Measurements from ENCODE around the gene ANKRD44. TPM values are rescaled to one million over a fixed set of nuclear protein-coding genes. Genes with fewer than 3 reads are reported as not detected.

Gene ANKRD44
- total RNA-seq, 1 donor from 2014 or later, result 12.0 TPM

GRCh38 chr2:196987649-196988364, 322.8 kb downstream of the ANKRD44 start:
- Mint-ChIP-seq H3K9me3 (ENCODE audit: unreplicated experiment) (peaks cover 2% of the 10 kb centered on the region), H3K27ac (ENCODE audit: unreplicated experiment) (peak overlapping the region; percentile 98), H3K36me3 (ENCODE audit: unreplicated experiment) (no peaks in the 10 kb centered on the region), H3K27me3 (ENCODE audit: unreplicated experiment) (no peaks in the 10 kb centered on the region), H3K4me1 (ENCODE audit: low read depth, unreplicated experiment) (peaks cover 55% of the 10 kb centered on the region), H3K4me3 (ENCODE audit: unreplicated experiment) (peak overlapping the region; percentile 37)
- no peak for DNase-seq
- no peak for TF ChIP-seq CTCF (IDR thresholded peaks at IDR 0.05; ENCODE audit: partially characterized antibody, unreplicated experiment)

GRCh38 chr2:196987298-196987648, 323.3 kb downstream of the ANKRD44 start:
- Mint-ChIP-seq H3K9me3 (ENCODE audit: unreplicated experiment) (peaks cover 2% of the 10 kb centered on the region), H3K27me3 (ENCODE audit: unreplicated experiment) (no peaks in the 10 kb centered on the region), H3K4me1 (ENCODE audit: low read depth, unreplicated experiment) (peaks cover 55% of the 10 kb centered on the region), H3K27ac (ENCODE audit: unreplicated experiment) (peak overlapping the region; percentile 98), H3K36me3 (ENCODE audit: unreplicated experiment) (no peaks in the 10 kb centered on the region), H3K4me3 (ENCODE audit: unreplicated experiment) (no peak overlapping the region)
- TF ChIP-seq CTCF (IDR thresholded peaks at IDR 0.05; ENCODE audit: partially characterized antibody, unreplicated experiment), result no peak
- DNase-seq, result no peak

GRCh38 chr2:196985511-196986183, 324.9 kb downstream of the ANKRD44 start:
- Mint-ChIP-seq H3K4me1 (ENCODE audit: low read depth, unreplicated experiment) (peaks cover 56% of the 10 kb centered on the region), H3K27me3 (ENCODE audit: unreplicated experiment) (peaks cover 4% of the 10 kb centered on the region), H3K27ac (ENCODE audit: unreplicated experiment) (no peak overlapping the region), H3K36me3 (ENCODE audit: unreplicated experiment) (no peaks in the 10 kb centered on the region), H3K4me3 (ENCODE audit: unreplicated experiment) (no peak overlapping the region), H3K9me3 (ENCODE audit: unreplicated experiment) (peaks cover 7% of the 10 kb centered on the region)
- no peak for TF ChIP-seq CTCF (IDR thresholded peaks at IDR 0.05; ENCODE audit: partially characterized antibody, unreplicated experiment)
- no peak for DNase-seq

GRCh38 chr2:196984903-196985302, 325.7 kb downstream of the ANKRD44 start:
- Mint-ChIP-seq H3K4me3 (ENCODE audit: unreplicated experiment) (no peak overlapping the region), H3K27ac (ENCODE audit: unreplicated experiment) (peak overlapping the region; percentile 76), H3K4me1 (ENCODE audit: low read depth, unreplicated experiment) (peaks cover 52% of the 10 kb centered on the region), H3K36me3 (ENCODE audit: unreplicated experiment) (no peaks in the 10 kb centered on the region), H3K27me3 (ENCODE audit: unreplicated experiment) (peaks cover 7% of the 10 kb centered on the region), H3K9me3 (ENCODE audit: unreplicated experiment) (peaks cover 11% of the 10 kb centered on the region)
- no peak for TF ChIP-seq CTCF (IDR thresholded peaks at IDR 0.05; ENCODE audit: partially characterized antibody, unreplicated experiment)
- DNase-seq, result no peak

GRCh38 chr2:196983934-196984333, 326.6 kb downstream of the ANKRD44 start:
- no peak for DNase-seq
- no peaks in the 10 kb centered on the region for H3K36me3 Mint-ChIP-seq (ENCODE audit: unreplicated experiment)
- peaks cover 52% of the 10 kb centered on the region for H3K4me1 Mint-ChIP-seq (ENCODE audit: low read depth, unreplicated experiment)
- H3K9me3 Mint-ChIP-seq (ENCODE audit: unreplicated experiment), result peaks cover 11% of the 10 kb centered on the region
- H3K4me3 Mint-ChIP-seq (ENCODE audit: unreplicated experiment), result no peak overlapping the region
- no peak overlapping the region for H3K27ac Mint-ChIP-seq (ENCODE audit: unreplicated experiment)
- H3K27me3 Mint-ChIP-seq (ENCODE audit: unreplicated experiment), result peaks cover 7% of the 10 kb centered on the region
- no peak for TF ChIP-seq CTCF (IDR thresholded peaks at IDR 0.05; ENCODE audit: partially characterized antibody, unreplicated experiment)
